ENCODE measurements around the gene OSBPL8.
"Not testable (repeated sequence)": the region's sequence is repeated elsewhere in the genome, so short reads cannot be mapped to it uniquely, and the experiment has no call there.

OSBPL8 gene

DNA sequence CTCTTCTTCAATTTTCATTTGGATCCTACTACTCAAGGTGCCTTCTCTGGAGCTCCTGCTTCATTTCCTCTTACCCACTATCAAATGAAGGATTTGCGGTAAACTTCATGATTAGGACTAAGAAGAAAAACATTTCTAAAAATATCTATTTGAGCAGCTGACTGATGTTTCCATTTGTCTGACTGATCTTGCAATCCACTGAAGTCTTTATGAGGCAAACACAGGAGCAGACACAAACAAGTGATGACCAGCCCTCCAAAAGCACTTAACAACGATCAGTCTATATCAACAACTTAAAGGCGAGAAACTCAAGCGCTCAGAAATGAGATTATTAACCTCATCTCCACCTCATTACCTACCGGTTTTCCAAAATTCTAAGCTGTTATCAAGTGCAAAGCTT lies 26.2 kb downstream of the OSBPL8 start:
- FAIRE-seq (no peak), DNase-seq (ENCODE audit: extremely low spot score, insufficient read length, low read depth) (no peak)

DNA sequence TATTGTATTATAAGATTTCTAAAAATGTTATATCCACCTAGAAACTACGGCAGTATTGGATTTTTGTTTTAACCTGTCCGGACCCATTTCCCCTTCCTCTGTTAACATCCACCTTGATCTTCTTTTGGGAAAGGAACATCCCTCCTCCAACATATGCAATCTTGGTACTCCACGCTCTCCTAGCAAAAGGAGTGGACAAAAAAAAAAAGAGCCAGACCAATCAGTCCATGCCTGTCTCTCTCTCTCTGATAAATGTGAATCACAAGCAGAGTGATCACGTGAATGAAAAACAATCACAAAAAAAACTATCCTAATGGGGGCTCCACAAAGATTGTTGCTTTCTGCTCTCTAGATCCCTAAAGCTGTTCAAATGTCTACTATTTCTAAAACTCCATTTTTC lies 27.1 kb downstream of the OSBPL8 start:
- DNase-seq (ENCODE audit: extremely low spot score, insufficient read length, low read depth) (no peak), FAIRE-seq (no peak)

DNA sequence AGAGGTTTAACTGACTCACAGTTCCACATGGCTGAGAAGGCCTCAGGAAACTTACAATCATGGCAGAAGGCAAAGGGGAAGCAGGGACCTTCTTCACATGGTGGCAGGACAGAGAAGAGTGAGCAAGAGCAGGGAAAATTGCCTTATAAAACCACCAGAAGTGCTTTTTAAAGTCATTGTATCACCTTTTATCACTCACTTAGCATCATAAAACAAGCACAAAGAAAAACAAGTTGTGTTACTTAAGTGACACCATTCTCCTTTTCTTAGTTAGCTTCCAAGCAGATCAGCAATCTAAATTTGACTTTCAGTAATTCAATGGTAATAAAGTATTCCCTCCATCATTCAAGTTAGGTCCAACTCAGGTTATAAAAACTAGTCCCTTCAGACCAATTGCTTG lies 28.5 kb downstream of the OSBPL8 start:
- FAIRE-seq (no peak), DNase-seq (ENCODE audit: extremely low spot score, insufficient read length, low read depth) (no peak)

DNA sequence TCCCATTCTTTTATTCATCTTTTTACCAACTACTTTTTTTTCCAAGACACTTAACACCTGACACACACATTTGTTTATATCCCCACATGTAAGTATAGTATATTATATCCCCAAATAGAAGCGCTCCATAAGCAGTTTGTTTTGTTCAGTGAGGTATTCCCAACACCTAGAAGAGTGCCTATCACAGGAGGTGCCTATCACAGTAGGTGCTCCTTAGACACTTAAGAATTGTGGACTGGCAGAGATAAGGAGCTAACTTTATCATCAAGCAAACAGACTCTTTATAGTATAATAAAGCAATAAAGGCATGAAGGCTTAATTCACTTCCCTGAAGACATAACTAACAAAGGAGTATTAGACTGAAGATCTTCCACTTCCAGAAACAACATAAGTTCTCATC lies 29.1 kb downstream of the OSBPL8 start:
- no peak for DNase-seq (ENCODE audit: extremely low spot score, insufficient read length, low read depth)
- no peak for FAIRE-seq

- DNase-seq (ENCODE audit: extremely low spot score, insufficient read length, low read depth) (no peak), FAIRE-seq (no peak)
Measured at GRCh38 chr12:76529226-76529918, 30.2 kb downstream of the OSBPL8 start.

DNA sequence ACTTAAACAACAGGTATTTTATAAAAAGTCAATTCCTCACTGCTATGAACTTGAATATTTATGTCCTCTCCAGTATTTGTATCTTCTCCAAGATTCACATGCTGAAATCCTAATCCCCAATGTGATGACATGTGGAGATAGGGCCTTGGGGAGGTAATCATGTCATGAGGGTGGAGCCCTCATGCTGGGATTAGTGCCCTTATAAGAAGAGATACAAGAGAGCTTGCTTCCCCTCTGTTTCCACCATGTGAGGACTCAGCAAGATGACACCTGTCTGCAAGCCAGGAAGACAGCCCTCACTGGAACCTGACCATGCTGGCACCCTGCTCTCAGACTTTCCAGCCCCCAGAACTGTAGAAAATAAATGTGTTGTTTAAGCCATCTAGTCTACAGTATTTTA lies 36.2 kb downstream of the OSBPL8 start:
- no peak for FAIRE-seq
- DNase-seq (ENCODE audit: extremely low spot score, insufficient read length, low read depth), result no peak

DNA sequence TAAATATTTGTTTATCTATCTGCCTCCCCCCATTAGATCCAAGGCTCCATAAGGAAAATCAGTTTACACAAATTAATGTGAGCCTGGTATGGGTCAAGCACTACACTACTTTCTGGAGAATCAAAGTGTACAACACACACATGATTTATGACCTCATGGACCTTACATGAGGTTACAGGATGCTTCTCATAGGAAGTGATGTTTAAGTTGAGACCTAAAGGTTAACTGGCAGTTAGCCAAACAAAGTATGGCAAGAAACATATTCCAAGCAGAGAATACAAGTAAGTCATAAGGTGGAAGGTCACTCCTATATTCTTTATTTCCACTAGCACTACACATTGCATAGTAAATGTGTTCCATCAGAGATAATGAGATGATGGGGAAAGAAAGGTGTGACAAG lies 39.2 kb downstream of the OSBPL8 start:
- DNase-seq (ENCODE audit: extremely low spot score, insufficient read length, low read depth) (no peak), FAIRE-seq (no peak)

DNA sequence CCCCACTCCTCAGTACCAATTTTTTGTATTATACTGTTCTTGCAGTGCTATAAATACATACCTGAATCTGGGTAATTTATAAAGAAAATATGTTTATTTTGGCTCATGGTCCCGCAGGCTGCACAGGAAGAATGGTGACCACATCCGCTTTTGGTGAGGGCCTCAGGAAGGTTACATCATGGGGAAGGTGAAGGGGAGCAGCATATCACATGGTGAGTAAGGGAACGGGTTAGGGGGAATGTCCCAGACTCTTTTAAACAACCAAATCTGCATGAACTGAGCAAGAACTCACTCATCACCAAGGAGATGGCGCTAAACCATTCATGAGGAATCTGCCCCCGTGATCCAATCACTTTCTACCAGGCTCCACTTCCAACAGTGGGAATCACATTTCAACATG lies 40.0 kb downstream of the OSBPL8 start:
- DNase-seq (ENCODE audit: extremely low spot score, insufficient read length, low read depth) (no peak), FAIRE-seq (no peak)

- DNase-seq (ENCODE audit: extremely low spot score, insufficient read length, low read depth) (no peak), FAIRE-seq (no peak)
Measured at GRCh38 chr12:76518699-76519098, 40.9 kb downstream of the OSBPL8 start.

DNA sequence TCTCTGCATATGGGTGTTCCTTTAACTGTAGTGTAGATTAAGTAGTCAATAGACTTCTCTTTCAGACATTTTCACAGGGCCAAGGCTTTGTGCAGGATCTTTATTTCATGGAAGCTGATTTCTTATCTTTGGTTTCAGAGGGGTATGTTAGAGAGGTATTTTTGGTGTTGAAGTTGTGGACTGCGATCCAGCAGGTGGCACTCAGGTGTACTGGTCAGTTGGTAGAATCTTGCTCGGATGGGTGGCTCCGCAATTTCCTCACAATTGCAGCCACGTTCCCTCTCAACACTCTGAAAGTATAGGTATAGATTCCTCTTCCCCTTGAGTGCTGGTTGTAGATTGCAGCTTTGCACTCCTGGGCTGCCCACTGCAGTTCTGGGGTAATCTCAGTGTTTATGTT lies 44.3 kb downstream of the OSBPL8 start:
- DNase-seq (ENCODE audit: extremely low spot score, insufficient read length, low read depth), result no peak
- FAIRE-seq, result no peak

GRCh38 chr12:76511116-76511716 lies 48.4 kb downstream of the OSBPL8 start:
- DNase-seq (ENCODE audit: extremely low spot score, insufficient read length, low read depth), result not testable (repeated sequence)
- peak; percentile 65 for FAIRE-seq

DNA sequence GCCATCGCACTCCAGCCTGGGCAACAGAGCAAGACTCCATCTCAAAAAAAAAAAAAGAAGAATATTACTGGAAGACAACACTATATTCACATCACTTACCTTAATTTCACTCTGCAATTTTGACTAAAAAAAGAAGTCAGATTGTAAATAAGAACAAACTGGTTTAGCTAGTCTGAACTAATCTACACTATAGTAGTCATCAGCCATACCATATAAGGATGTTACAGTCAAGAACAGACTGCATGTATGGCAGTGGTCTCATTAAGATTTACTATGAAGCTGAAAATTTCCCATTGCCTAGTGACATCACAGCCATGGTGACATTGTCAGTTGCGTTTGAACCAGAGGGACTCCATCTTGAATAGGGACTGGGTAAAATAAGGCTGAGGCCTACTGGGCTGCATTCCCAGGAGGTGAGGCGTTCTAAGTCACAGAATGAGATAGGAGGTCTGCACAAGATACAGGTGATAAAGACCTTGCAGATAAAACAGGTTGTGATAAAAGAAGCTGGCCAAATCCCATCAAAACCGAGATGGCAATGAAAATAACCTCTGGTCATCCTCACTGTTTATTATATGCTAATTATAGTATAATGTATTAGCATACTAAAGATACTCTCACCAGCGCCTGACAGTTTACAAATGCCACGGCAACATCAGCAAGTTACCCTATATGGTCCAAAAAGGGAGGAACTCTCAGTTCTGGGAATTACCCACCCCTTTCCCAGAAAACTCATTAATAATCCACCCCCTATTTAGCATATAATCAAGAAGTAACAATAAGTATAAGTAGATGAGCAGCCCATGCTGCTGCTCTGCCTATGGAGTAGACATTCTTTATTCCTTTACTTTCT lies 51.2 kb downstream of the OSBPL8 start:
- DNase-seq (ENCODE audit: extremely low spot score, insufficient read length, low read depth) (no peak), FAIRE-seq (no peak)

- FAIRE-seq (no peak), DNase-seq (ENCODE audit: extremely low spot score, insufficient read length, low read depth) (no peak)
Measured at GRCh38 chr12:76506149-76506548, 53.4 kb downstream of the OSBPL8 start.

DNA sequence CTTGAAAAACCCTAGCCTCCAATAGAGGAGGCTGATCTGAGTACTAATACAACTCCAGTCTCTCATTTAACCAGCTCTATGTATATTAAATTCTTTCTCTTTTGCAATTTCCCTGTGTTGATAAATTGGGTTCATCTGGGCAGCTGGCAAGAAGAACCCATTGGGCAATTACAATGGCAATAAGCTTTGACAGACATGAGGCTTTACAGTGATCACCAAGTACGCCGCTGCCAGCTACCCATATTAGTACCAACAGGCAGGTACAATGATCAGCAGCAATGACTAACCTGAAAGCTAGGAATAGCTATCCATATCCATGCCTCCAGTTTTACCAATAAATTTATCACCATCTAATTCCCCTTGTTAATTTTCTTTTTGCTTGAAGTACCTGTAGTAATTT lies 54.5 kb downstream of the OSBPL8 start:
- DNase-seq (ENCODE audit: extremely low spot score, insufficient read length, low read depth), result no peak
- no peak for FAIRE-seq

- DNase-seq (ENCODE audit: extremely low spot score, insufficient read length, low read depth), result no peak
- no peak for FAIRE-seq
Measured at GRCh38 chr12:76504606-76505005, 55.0 kb downstream of the OSBPL8 start.

- DNase-seq (ENCODE audit: extremely low spot score, insufficient read length, low read depth) (no peak), FAIRE-seq (no peak)
Measured at GRCh38 chr12:76503957-76504356, 55.6 kb downstream of the OSBPL8 start.

DNA sequence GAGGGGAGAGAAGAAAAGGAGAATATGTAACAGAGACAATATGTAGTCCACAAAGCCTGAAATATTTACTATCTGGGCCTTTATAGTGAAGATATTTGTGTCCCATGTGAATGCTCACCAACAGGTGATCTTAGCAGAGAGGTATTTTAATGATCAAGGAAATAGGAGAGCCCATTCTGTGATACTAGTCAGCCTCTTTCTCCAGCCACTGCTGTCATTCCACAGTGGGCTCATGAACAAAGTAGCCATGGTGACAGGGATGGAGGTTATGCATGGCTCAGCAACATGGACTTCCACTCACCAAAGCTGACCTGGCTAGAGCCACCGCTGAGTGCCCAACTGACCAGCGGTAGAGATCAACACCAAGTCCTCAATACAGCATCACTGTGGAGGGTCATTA lies 58.2 kb downstream of the OSBPL8 start:
- no peak for FAIRE-seq

GRCh38 chr12:76499136-76499535 lies 60.4 kb downstream of the OSBPL8 start:
- FAIRE-seq; DNase-seq (ENCODE audit: extremely low spot score, insufficient read length, low read depth): not testable (repeated sequence)

More for the DNA sequence above, 58.2 kb downstream of the OSBPL8 start:
- no peak for DNase-seq (ENCODE audit: extremely low spot score, insufficient read length, low read depth)

DNA sequence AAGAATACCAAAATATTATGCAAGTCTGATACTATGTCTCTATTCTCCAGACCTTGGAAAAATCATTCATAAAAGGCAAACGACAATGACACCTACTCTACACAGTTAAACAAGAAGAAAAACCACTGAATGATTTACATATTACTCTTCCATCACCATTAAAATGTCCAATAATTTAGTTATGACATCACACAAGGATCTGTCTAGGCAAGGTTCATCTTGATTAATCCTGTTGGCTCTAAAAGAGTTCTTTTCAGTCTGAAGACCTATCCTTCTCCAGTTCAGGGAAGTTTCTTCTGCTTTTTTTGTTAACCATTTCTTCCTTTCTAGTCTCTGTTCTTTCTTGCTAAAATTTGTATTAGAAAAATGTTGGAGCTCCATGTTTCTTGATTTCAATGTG lies 64.0 kb downstream of the OSBPL8 start:
- FAIRE-seq (no peak), DNase-seq (ENCODE audit: extremely low spot score, insufficient read length, low read depth) (no peak)

- FAIRE-seq (no peak), DNase-seq (ENCODE audit: extremely low spot score, insufficient read length, low read depth) (no peak)
Measured at GRCh38 chr12:76491292-76491691, 68.3 kb downstream of the OSBPL8 start.

GRCh38 chr12:76490763-76491162 lies 68.8 kb downstream of the OSBPL8 start:
- FAIRE-seq (no peak), DNase-seq (ENCODE audit: extremely low spot score, insufficient read length, low read depth) (no peak)
